GOT3 (cell line): ENCODE data around the gene UBE2G2.
"Not testable (repeated sequence)": the region's sequence is repeated elsewhere in the genome, so short reads cannot be mapped to it uniquely, and the experiment has no call there.

Experiments
- DNase-seq: peaks from one replicate; lab custom pipeline; 2025; ENCODE audit warnings: mixed read lengths; lab: John Stamatoyannopoulos, UW

Gene UBE2G2

GRCh38 chr21:44836349-44836665 lies 34.7 kb upstream of the UBE2G2 start:
- no peak for DNase-seq

GRCh38 chr21:44835647-44835973 lies 34.0 kb upstream of the UBE2G2 start:
- no peak for DNase-seq

- no peak for DNase-seq
Observed at GRCh38 chr21:44834951-44835646, 33.5 kb upstream of the UBE2G2 start.

GRCh38 chr21:44834231-44834950 lies 32.8 kb upstream of the UBE2G2 start:
- DNase-seq, result no peak

GRCh38 chr21:44833663-44834062 lies 32.0 kb upstream of the UBE2G2 start:
- no peak for DNase-seq

GRCh38 chr21:44832516-44833255 lies 31.1 kb upstream of the UBE2G2 start:
- DNase-seq, result not testable (repeated sequence)

- no peak for DNase-seq
Observed at GRCh38 chr21:44831227-44831860, 29.7 kb upstream of the UBE2G2 start.

GRCh38 chr21:44829507-44830092 lies 28.0 kb upstream of the UBE2G2 start:
- no peak for DNase-seq

GRCh38 chr21:44828362-44829056 lies 26.9 kb upstream of the UBE2G2 start:
- no peak for DNase-seq

- no peak for DNase-seq
Observed at GRCh38 chr21:44823179-44823660, 21.6 kb upstream of the UBE2G2 start.

GRCh38 chr21:44822484-44823178 lies 21.0 kb upstream of the UBE2G2 start:
- no peak for DNase-seq

GRCh38 chr21:44820851-44821250 lies 19.2 kb upstream of the UBE2G2 start:
- no peak for DNase-seq

GRCh38 chr21:44819283-44820243 lies 17.9 kb upstream of the UBE2G2 start:
- DNase-seq, result no peak

GRCh38 chr21:44818640-44819011 lies 17.0 kb upstream of the UBE2G2 start:
- no peak for DNase-seq

- peak; percentile 53 for DNase-seq
Observed at GRCh38 chr21:44817914-44818639, 16.5 kb upstream of the UBE2G2 start, which contains the start of gene SUMO3. Gene SUMO3 (minus strand): TSS chr21:44818062. CDS start chr21:44817968, 94 bp downstream.

- peak; percentile 53 for DNase-seq
Observed at GRCh38 chr21:44817506-44817880, 15.9 kb upstream of the UBE2G2 start.

- DNase-seq, result no peak
Observed at GRCh38 chr21:44816761-44817505, 15.3 kb upstream of the UBE2G2 start.
